G401 (cell line): ENCODE results near the gene DNAJC7. TPM values are rescaled to one million over a fixed set of nuclear protein-coding genes. Genes with fewer than 3 reads are reported as not detected.
A peak's percentile ranks its signal among the peaks of the same experiment; 100 is the strongest.

Source experiments
- DNase-seq: peaks from one replicate; pipeline ENCODE4 v3.0.0-alpha.2; 2015; ENCODE audit warnings: low spot score
- in situ Hi-C: cut with HindIII; loops from 2 replicates; pipeline ENCODE4 v1.10.0; 2016; ENCODE audit warnings: low sequenced_read_pairs, mixed read lengths
- total RNA-seq: library from RNA; depleted of rRNA; stranded (reverse); fragments of >200 nt; shearing (Covaris generic); gene quantifications from 2 replicates; pipeline ENCODE4 v1.2.3, GENCODE V29; 2014; rRNA removed

DNAJC7 gene, protein sequence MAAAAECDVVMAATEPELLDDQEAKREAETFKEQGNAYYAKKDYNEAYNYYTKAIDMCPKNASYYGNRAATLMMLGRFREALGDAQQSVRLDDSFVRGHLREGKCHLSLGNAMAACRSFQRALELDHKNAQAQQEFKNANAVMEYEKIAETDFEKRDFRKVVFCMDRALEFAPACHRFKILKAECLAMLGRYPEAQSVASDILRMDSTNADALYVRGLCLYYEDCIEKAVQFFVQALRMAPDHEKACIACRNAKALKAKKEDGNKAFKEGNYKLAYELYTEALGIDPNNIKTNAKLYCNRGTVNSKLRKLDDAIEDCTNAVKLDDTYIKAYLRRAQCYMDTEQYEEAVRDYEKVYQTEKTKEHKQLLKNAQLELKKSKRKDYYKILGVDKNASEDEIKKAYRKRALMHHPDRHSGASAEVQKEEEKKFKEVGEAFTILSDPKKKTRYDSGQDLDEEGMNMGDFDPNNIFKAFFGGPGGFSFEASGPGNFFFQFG
- total RNA-seq, result 148 and 158 TPM in 2 replicates

DNA sequence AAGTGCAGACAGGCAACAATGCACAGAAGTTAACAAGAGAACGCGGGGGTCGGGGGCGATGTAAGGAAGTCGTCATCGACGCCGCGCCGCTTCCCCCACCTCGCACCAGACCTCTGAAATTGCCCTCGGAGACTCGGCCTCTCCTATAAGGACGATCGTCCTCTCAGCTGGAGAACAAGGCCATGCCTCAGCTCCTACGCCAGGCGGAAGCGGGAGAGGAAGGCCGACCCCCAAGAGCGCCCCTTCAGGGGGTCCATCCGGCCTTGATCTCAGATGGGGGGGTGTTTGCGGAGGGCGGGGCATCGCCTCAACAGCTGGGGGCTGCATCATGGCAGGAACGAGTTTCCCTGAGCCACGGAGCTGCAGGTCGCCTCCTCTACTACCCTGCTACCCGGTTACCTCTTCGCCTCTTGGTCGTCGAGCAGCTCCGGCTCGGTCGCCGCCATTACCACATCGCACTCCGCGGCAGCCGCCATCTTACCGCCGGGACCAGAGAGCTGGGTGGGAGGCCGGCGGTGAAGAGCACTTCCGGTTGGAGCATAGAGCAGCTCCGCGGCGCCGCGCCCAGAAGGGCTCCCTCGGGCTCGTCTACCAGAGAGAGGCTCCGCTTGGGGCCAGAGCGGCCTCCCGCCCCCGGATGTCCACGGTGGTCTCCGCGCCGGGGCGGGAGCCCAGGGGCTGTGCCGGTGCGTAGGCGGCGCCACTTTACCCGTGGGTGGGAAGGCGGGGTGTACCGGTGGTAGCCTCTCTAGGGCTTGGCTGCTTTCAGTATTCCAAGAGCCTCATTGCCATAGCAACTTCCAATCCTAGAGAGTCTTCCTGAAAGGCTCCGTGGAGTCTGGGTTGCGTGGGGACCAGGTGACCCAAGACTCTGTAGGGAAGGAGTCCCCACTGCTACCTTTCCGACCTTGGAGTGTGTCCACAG is at the start of gene DNAJC7:
Gene DNAJC7, minus strand, starts transcription at position 499 of the 925 bp plus-strand sequence. Its CDS starts 23 bp downstream, at position 476.
- DNase-seq, result peak; percentile 95
- in situ Hi-C loops, result no loop called here

DNA sequence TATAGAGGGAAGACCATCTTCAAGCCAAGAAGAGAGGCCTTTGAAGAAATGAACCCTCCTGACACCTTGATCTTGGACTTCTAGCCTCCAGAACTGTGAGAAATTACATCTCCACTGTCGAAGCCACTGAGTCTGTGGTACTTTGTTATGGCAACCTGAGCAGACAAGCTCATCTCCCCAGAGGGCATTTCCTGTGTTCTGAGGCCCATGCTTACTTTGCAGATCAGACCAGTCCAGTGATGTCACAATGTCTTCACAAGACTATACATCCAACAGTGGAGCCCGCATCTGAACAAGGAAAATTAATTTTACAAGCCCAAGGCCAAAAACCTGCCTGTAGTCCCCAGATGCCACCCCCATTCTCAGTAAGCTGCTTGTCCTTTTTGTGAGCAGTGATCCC is 48.0 kb upstream of the DNAJC7 start:
- in situ Hi-C loops, result no loop called here
- DNase-seq, result no peak

DNA sequence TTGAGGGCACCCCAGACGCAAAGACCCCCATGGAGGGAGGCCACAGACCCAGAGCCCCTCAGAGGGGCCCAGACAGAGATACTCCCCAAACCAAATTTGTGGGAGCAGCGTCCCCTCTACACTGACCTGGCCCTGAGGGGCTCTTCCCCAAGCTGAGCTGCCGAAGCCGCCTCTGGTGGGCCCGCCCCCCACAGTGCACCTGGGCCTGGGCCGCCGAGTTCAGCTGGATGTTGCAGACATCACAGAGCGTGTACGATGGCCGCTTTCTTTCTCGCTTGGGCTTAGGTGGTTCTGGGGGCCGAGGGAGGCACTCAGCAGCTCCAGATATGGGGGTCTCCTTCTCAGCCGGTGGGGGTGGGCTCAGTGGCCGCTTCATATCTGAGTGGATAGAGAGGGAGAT is 45.4 kb upstream of the DNAJC7 start:
- in situ Hi-C loops, result no loop called here

DNA sequence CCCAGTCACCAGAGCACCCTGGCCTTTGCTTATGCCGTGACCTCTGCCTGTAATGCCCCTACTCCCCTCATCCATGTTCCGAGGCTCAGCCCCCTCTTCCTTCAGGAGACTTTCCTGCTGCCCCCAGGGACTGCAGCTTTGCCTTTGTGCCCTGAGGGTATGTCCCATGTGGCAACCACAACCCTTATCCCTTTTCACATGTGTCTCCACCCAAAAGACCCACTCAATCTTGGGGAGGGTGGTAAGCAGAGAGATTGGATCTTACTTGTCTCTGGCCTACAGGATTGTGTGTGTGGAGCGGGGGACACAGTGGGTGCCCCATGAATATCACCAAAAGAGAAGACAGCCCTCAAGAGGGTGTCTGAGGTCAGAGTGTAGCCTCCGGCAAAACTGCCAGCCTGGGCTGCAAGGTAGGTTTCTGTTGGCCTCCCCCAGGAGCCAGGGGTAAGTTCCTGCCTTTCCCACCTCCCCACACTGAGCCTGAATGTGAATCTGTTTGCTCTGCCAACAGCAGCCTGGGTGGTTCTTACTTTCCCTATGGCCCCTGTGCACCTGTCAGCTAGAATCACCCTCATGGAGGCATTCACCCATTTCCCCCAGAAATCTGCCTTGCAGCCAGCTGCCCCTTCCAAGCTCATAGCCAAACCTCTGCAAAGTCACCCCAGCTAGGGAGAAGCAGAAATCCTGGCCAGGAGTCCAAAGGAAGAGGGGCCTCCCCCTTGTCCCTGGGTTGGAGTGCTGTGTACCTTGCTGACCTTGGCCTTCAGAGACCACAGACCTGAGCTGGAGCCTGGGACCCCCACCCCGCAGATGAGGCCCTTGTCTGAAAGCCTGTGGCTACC is 44.6 kb upstream of the DNAJC7 start:
- in situ Hi-C loops, result no loop called here
- no peak for DNase-seq

More for the DNA sequence above, 45.4 kb upstream of the DNAJC7 start:
- no peak for DNase-seq

DNA sequence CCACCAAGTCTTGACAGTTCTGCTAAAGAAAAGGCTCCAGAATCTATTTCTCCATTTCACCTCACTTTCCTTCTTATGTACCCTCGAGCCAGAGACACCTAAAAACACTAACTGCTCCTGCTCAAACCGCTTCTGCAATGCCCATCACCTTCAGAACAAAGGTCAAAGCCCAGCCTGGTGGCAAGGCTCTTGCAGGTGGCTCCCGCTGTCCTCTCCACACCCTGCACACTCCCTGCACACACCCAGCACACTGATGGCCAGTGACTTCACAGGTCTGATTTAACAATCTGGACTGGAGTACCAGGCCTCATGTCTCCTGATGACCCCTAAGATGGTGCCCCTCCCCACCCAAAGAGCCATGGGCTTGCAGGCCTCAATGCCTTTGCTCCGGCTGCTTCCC is 43.0 kb upstream of the DNAJC7 start:
- no peak for DNase-seq
- in situ Hi-C loops, result no loop called here

DNA sequence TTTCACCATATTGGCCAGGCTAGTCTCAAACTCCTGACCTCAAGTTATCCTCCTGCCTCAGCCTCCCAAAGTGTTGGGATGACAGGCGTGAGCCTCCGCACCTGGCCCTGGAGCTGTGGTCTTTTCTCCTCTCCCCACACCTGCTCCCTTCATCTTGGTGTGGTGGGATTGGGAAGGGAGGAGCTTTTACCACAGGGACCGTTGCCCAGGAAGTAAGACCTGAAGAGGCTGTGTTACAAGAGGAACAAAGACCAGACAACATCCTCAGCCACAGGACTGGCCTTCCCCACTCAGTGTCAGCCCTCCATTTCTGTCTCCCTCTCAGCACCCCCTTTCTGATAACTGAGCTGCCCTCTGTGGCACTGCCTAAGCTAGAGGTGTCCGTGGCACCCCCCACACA is 42.6 kb upstream of the DNAJC7 start:
- in situ Hi-C loops, result no loop called here
- DNase-seq, result no peak

DNA sequence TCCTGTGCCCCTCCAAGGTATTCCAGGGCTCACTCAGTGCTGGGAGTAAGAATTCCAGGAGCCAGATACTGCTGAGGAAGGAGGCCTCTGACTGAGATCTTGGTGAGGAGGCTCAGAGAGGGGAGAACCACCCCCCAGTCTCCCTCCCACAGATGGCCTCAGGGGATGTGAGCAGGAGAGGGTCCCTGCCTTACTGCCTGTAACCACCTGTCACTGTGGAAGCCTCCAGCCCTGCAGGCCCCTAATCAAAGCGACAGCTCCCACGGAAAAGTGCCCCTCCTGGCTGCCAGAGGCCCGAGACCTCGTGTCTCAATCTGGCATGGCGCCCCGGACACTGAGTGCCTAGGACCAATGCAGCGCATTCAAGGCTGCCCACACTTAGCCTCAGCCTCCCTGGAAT is 40.8 kb upstream of the DNAJC7 start:
- no peak for DNase-seq
- in situ Hi-C loops, result no loop called here

DNA sequence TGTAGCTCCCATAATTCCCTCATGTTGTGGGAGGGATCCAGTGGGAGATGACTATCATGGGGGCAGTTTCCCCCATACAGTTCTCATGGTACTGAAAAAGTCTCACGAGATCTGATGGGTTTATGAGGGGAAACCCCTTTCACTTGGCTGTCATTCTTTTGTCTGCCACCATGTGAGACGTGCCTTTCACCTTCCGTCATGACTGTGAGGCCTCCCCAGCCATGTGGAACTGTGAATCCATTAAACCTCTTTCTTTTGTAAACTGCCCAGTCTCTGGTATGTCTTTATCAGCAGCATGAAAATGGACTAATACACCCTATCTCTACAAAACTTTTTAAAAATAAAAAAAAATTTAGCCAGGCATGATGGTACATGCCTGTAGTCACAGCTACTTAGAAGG is 39.4 kb upstream of the DNAJC7 start:
- DNase-seq, result no peak
- in situ Hi-C loops, result no loop called here

DNA sequence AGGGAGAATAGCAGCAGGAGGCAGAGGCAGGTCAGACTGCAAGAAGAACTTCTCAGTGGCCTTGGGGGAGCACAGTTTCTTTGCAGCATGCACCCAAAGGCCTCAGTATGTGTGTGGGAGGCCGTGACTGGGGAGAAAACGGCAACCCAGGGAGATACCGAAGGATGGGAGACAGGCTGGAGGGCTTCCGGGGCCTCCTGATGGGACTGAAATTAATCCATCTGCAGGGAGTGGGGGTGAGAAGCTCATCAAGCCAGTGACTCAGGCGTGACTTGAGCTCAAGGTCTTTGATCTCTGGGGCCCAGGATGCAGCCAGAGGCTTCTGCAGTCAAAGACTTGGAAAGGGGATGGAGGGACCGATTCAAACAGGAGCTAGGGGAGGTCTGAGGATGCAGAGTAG is 38.3 kb upstream of the DNAJC7 start:
- no peak for DNase-seq
- in situ Hi-C loops, result no loop called here

DNA sequence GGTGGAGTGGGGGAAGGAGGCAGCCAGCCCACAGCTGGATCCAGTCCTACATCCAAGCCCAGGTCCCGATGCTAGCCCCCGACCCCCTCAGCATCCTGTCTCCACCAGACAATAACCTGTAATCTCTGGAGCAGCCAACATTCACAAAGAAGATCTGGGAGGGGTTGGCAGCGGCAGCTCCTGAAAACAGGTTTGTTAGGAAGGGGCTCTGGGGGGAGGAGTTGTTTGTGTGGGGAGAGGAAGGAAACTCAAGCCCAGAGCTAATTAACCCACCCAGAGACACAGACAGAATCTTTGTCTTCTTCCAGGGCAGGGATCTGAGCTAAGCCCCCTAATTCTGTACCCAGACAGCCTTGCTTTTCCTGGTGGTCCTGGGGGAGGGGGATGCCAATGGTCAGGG is 37.8 kb upstream of the DNAJC7 start:
- no peak for DNase-seq
- in situ Hi-C loops, result no loop called here

DNA sequence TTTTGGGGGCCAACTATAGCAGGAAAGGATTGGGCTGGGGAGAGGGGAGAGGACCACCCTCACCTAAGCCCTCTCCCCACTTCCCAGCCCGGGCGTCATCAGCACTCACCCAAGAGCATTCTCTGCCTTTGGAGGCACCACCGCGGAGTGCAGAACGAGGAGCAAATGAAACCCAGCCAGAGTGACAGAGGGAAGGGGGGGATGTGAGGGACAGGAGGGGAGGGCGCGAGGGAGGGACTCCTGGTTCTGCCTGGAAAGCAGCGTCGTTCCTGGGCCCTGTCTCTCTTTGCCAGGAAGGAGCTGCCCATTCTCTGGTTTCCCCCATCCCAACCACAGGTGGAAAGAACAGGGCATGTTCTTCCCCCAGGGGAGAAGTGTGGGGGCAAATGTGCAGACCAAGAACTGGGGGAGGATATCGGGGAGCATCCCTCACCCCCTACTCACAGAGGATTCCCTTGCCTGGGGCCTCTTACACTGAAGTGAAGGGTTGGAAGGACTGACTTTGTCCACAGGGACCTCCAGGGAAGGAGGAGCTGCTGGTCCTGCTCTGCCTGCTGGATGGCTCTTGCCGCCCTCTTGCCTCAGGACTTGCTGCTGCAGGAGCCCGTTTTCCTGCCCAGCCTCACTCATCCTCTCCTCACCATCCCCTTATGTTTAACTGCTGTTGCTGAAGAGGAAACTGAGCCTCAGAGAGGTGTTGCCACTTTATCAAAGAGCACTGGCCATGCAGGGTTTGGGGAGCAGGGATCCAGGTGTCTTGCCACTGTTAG is 36.7 kb upstream of the DNAJC7 start:
- in situ Hi-C loops, result no loop called here
- DNase-seq, result no peak

DNA sequence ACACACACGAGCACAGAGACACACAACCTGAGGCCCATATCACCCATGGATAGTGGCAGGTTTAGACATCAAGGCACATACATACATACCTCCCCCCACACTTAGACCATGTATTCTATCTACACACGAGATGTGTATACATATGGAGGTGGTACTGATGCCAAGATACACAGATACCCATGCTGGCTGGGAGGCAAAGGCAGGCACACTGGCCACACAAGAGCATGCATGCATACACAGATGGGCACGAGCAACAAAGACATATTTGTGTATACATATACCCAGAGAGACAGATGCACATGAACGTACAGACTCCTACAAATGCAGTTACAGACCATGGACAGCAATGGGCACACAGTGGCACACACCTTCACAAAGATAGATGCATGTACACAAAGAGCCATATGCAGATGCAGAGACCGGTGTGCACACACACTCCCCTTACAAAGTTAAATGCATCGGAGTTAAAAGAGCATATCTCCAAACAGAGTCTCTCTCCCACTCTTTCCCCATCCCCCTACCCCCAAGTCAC is 35.2 kb upstream of the DNAJC7 start:
- in situ Hi-C loops, result no loop called here
- no peak for DNase-seq

DNA sequence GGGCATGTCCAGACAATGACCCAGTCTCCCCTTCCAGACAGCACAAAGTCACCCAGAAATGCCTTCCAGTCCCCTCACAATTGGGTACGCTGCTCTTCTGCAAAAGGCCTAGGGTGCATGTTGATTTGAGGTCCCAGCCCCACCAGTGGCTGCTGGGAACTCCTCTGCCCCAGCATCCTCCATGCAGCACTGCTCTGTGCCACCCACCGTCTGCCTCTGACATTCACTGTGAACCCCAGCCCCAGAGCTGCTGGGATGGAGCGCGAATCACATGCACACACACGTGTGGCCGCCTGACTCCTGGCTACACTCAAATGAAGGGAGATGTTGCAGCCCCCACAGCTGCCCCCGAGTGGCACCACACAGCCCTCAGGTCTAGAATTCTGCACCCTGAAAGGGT is 34.4 kb upstream of the DNAJC7 start:
- in situ Hi-C loops, result no loop called here
- DNase-seq, result no peak

DNA sequence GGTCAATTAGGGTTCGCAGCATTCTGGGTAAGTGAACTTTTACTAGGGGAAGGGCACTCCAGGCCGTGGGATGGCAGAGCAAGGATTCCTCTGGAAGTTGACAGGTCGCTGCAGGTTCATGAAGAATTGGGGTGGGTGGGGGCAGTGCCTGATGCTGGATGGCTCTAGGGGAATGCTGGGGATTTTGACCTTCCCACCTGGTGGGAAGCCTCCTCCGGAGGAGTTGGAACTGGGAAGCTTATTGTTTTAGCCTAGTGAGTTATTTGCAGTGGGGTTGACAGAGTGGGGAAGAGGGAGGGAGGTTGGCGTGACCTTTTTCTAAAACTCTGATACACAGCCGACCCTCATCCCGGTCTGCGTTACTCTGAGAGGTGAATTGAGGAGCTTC is 33.8 kb upstream of the DNAJC7 start:
- in situ Hi-C loops, result no loop called here
- DNase-seq, result no peak

DNA sequence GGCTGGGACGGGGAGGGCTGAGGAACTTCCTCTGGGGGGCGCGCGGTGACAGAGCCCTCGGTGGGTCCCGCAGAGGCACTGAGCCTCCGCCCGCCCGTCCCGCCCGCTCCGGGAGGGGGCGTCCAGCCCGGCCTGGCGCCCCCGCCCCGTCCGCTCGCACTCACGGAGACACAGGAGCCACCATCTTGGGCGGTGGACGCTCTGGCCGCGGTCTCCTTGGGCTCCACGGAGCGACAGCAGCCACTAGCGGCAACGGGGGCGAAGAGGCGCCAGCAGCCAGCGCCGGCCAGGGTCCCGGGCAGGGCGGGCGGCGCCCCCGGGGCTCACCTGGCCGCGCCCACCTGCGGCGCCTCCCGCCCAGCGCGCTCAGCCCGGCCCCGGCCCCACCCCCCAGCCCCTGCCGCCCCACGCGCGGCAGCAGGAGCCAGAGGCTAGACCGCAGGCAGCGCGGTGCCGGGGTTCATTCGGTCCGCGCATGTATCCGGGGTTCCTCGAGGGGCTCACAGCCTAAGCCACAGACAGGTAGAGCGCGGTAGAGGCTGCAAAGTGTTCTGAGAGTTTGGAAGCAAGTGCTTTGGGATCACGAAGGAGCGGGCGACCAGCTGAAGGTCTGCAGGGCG is 33.3 kb upstream of the DNAJC7 start, which contains the start of gene C17orf113:
Gene C17orf113, minus strand, starts transcription at position 209 of the 620 bp plus-strand sequence. CDS start 7,225 bp downstream, outside the sequence.
- DNase-seq, result peak; percentile 68
- in situ Hi-C loops, result no loop called here

DNA sequence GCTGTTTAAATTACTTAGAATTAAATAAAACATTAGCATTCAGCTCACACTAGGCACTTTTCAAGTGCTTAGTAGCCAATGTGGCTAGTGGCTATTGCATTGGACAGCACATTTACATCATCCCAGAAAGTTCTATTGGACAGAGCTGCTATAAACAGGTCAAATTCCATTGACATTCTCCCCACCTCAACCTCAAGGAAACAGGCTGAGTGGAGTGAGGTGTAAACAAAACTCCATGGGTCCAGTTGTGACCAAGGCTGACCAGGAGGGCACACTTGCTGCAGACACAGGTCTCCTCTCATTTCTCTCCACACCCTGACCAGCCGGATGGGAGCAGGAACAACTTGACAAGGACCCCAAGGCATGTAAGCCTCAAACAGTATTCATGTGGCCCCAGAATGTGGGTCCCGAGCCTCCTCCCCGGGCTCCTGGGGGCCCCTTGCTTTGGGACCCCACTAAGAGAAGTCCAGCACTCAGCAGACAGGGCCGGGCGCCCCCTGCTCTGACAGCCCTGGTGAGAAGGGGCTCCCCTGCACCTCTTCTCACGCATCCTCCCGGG is 32.7 kb upstream of the DNAJC7 start:
- in situ Hi-C loops, result no loop called here
- DNase-seq, result peak; percentile 37

DNA sequence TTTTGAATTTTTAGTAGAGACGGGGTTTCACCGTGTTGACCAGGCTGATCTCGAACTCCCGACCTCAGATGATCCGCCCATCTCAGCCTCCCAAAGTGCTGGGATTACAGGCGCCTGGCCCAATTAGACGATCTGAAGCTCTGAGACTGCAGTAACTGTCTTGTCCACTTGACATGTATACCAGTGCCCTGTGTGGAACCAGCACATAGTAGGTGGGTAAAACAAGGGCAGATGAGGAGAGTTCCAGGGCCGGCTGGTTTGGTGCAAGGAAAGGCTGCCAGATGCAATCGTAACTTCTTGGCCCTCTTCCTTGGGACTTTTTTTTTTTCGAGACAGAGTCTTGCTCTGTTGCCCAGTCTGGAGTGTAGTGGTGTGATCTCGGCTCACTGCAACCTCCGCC is 30.1 kb upstream of the DNAJC7 start:
- in situ Hi-C loops, result no loop called here
- DNase-seq, result no peak
